HepG2 (cell line): ENCODE results near the gene FHL3. TPM values are rescaled to one million over a fixed set of nuclear protein-coding genes. Genes with fewer than 3 reads are reported as not detected.
A peak's percentile ranks its signal among the peaks of the same experiment; 100 is the strongest.

Experiments used
- BORCS8-MEF2B ChIP-seq: sonication (generic); formaldehyde crosslinking; IDR thresholded peaks from 2 replicates; pipeline ENCODE4 v1.8.0; 2022; ENCODE audit warnings: mild to moderate bottlenecking, missing genetic modification reagents
- CEBPG ChIP-seq: IDR thresholded peaks from 2 replicates; pipeline ENCODE4 v1.6.1; 2016
- CEBPZ ChIP-seq: IDR thresholded peaks from 2 replicates; pipeline ENCODE4 v1.6.1; 2012; ENCODE audit warnings: low read length, improper control_type of control experiment
- KLF12 ChIP-seq: sonication (generic); formaldehyde crosslinking; IDR thresholded peaks from 2 replicates; pipeline ENCODE4 v1.4.0; 2020; ENCODE audit warnings: missing genetic modification reagents, borderline replicate concordance
- LRRFIP1 ChIP-seq: sonication (generic); formaldehyde crosslinking; conservative IDR thresholded peaks from 2 replicates; pipeline ENCODE4 v1.4.0; 2020; ENCODE audit warnings: missing genetic modification reagents
- NFRKB ChIP-seq: fragments of 450-650 bp; IDR thresholded peaks from 2 replicates; pipeline ENCODE4 v1.6.1; 2017
- PHF20 ChIP-seq: sonication (generic); formaldehyde crosslinking; IDR thresholded peaks from 2 replicates; pipeline ENCODE4 v1.5.0; 2020; ENCODE audit warnings: mild to moderate bottlenecking, missing genetic modification reagents
- RFX5 ChIP-seq: IDR thresholded peaks from 2 replicates; pipeline ENCODE4 v1.6.1; 2011; ENCODE audit warnings: low read depth, low read length, improper control_type of control experiment
- SKIL ChIP-seq: sonication (generic); formaldehyde crosslinking; IDR thresholded peaks from 2 replicates; pipeline ENCODE4 v1.8.0; 2022; ENCODE audit warnings: missing genetic modification reagents, mild to moderate bottlenecking, moderate library complexity, borderline replicate concordance
- TEAD2 ChIP-seq: sonication (generic); formaldehyde crosslinking; IDR thresholded peaks from 2 replicates; pipeline ENCODE4 v1.9.0; 2021; ENCODE audit warnings: missing genetic modification reagents
- YEATS4 ChIP-seq: sonication (generic); formaldehyde crosslinking; IDR thresholded peaks from 2 replicates; pipeline ENCODE4 v1.4.0; 2020; ENCODE audit warnings: missing genetic modification reagents, borderline replicate concordance
- ZNF33B ChIP-seq: sonication (generic); formaldehyde crosslinking; IDR thresholded peaks from 2 replicates; pipeline ENCODE4 v1.5.1; 2020; ENCODE audit warnings: mild to moderate bottlenecking, missing genetic modification reagents
- ZNF446 ChIP-seq: sonication (generic); formaldehyde crosslinking; IDR thresholded peaks from 2 replicates; pipeline ENCODE4 v1.5.0; 2020; ENCODE audit warnings: mild to moderate bottlenecking, missing genetic modification reagents
- ZNF614 ChIP-seq: IDR thresholded peaks from 2 replicates; pipeline ENCODE4 v1.6.1; 2018; ENCODE audit warnings: missing biosample characterization, missing genetic modification reagents, inconsistent platforms, borderline replicate concordance
- ZNF639 ChIP-seq: conservative IDR thresholded peaks from 2 replicates; pipeline ENCODE4 v1.6.1; 2018; ENCODE audit warnings: missing genetic modification reagents
- ZNF709 ChIP-seq: sonication (generic); formaldehyde crosslinking; IDR thresholded peaks from 2 replicates; pipeline ENCODE4 v1.5.0; 2020; ENCODE audit warnings: mild to moderate bottlenecking, missing genetic modification reagents
- ZNF781 ChIP-seq: sonication (generic); formaldehyde crosslinking; IDR thresholded peaks from 2 replicates; pipeline ENCODE4 v1.5.1; 2020; ENCODE audit warnings: borderline replicate concordance, mild to moderate bottlenecking, missing genetic modification reagents; ENCODE audit errors: not compliant biosample characterization
- ZNF782 ChIP-seq: sonication (generic); formaldehyde crosslinking; IDR thresholded peaks from 2 replicates; pipeline ENCODE4 v1.4.0; 2020; ENCODE audit warnings: missing genetic modification reagents, mild to moderate bottlenecking, borderline replicate concordance
- ZNF784 ChIP-seq: sonication (generic); formaldehyde crosslinking; IDR thresholded peaks from 2 replicates; pipeline ENCODE4 v1.5.1; 2020; ENCODE audit warnings: missing genetic modification reagents, mild to moderate bottlenecking, borderline replicate concordance
- polyA plus RNA-seq, 8 experiments: library from polyadenylated mRNA; depleted of rRNA in 3 of 8; stranded (reverse) in 7 of 8; unstranded in 1 of 8; fragments of >200 nt; fragmentation: Illumina TruSeq in 4 of 8; extraction: Trizol in 4 of 8; gene quantifications; 2 replicates each; pipeline versions ENCODE4 v1.2.1 to v1.2.3, GENCODE V29; 2011 to 2016; ENCODE audit warnings: low read depth in 4 of 8, missing spikeins in 1 of 8, mixed read lengths in 1 of 8; ENCODE audit not compliant: insufficient read depth in 1 of 8
- total RNA-seq, 5 experiments: library from RNA; depleted of rRNA; stranded (reverse); fragments of >200 nt; fragmentation: Illumina TruSeq; extraction: Trizol; gene quantifications; 2 replicates each; pipeline ENCODE4 v1.2.3, GENCODE V29; 2016; ENCODE audit warnings: low read depth in 1 of 5

Gene FHL3
- total and polyA plus RNA-seq, 2 of the 13 experiments (the other 11 are each of a cell fraction or from before 2014, with no cell fraction given): 2.8 to 6.6 TPM

- TF ChIP-seq ZNF614 (peak; percentile 87), BORCS8-MEF2B (CRISPR knock-in tag) (peak; percentile 98), TEAD2 (CRISPR knock-in tag) (no peak; the same call in 1 of the 2 replicates), ZNF33B (peak; percentile 99; the same call in 1 of the 2 replicates), KLF12 (CRISPR knock-in tag) (peak; percentile 68; the same call in 1 of the 2 replicates), NFRKB (no peak), ZNF446 (no peak), CEBPG (CRISPR knock-in tag) (peak; percentile 53), RFX5 (peak; percentile 45; the same call in 1 of the 2 replicates), ZNF784 (peak; percentile 70; the same call in 1 of the 2 replicates), ZNF709 (CRISPR knock-in tag) (peak; percentile 84; the same call in 1 of the 2 replicates), SKIL (CRISPR knock-in tag) (no peak), YEATS4 (CRISPR knock-in tag) (peak; percentile 76), ZNF781 (CRISPR knock-in tag) (peak; percentile 99), LRRFIP1 (no peak), CEBPZ (no peak), ZNF782 (CRISPR knock-in tag) (peak; percentile 40; the same call in 1 of the 2 replicates), ZNF639 (peak; percentile 73), PHF20 (CRISPR knock-in tag) (peak; percentile 83)
Measured at GRCh38 chr1:38012363-38013226, 7.3 kb upstream of the FHL3 start, which contains the start of gene UTP11 (continued).
